AG04450 (cell line): ENCODE data around the gene SFTPD. TPM values are rescaled to one million over a fixed set of nuclear protein-coding genes. Genes with fewer than 3 reads are reported as not detected.

ENCODE experiments used
- CTCF ChIA-PET: fragments of 300-600, 350-600 bp; formaldehyde crosslinking; extraction: SDS; loops from one replicate; lab custom pipeline; 2022; ENCODE audit warnings: antibody characterized with exemption, inconsistent platforms; lab: Charles Lee
- POLR2A ChIA-PET: fragments of 350-600 bp; formaldehyde crosslinking; extraction: SDS; loops from one replicate; lab custom pipeline; 2021; ENCODE audit warnings: antibody characterized with exemption, inconsistent platforms; lab: Yijun Ruan, JAX
- DNase-seq: peaks from one replicate; pipeline ENCODE4 v3.0.0-alpha.2; 2011; ENCODE audit warnings: low read depth, low spot score
- H3K27ac ChIP-seq: one replicate; pipeline ENCODE4 v1.5.1; 2012; ENCODE audit warnings: low read depth, low read length, control low read depth
- H3K27me3 ChIP-seq: one replicate; pipeline ENCODE4 v1.6.0; 2012; ENCODE audit warnings: low read length; ENCODE audit not compliant: control insufficient read depth, insufficient read depth
- H3K4me3 ChIP-seq: 2 replicates; pipeline ENCODE4 v1.5.1; 2011; ENCODE audit warnings: mild to moderate bottlenecking, low read depth, low read length, control low read depth
- H3K9me3 ChIP-seq: 2 replicates; pipeline ENCODE4 v1.5.1; 2012; ENCODE audit warnings: low read length; ENCODE audit not compliant: control insufficient read depth, insufficient read depth
- CTCF ChIP-seq: IDR thresholded peaks from 2 replicates; pipeline ENCODE4 v1.5.1; 2011; ENCODE audit warnings: low read depth, low read length, control low read depth, inconsistent platforms
- polyA plus RNA-seq: library from polyadenylated mRNA; depleted of rRNA; stranded (reverse); fragments of >200 nt; gene quantifications from 2 replicates; pipeline ENCODE4 v1.2.3, GENCODE V29; 2011

SFTPD gene
- polyA plus RNA-seq, 1 experiment = not detected

DNA sequence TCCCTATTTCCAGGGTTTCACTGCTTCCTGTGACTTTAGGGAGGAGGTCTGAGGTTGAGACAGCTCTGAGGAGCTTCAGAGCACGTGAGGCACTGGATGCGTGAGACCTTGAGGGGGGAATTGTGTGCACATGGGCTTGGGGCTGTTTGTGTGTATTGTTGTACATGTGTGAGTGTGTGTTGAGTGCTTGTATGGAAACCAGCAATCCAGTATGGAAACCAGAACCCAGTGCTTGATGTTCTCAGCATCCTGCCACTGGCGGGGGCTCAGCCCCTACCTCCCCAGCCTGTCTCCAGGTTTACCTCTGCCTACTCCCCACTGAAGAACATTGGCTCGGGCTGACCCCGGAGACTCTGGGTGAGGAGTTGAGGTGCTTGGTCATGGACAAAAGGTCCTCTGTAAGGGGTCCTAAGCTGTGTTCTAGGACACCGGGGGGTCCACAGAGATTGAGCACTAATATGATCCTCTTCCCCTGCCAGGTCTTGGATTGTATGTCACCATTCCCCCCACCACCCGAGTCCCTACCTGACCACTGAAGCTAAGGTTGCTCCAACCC is 20.8 kb downstream of the SFTPD start:
- no peak for DNase-seq
- TF ChIP-seq CTCF = no peak
- Histone ChIP-seq H3K4me3 (no peak overlapping the region), H3K27me3 (peaks cover 8% of the 10 kb centered on the region), H3K27ac (no peak overlapping the region), H3K9me3 (no peaks in the 10 kb centered on the region)
- ChIA-PET POLR2A (no interaction called here), CTCF (interaction anchor here (0.5 to 1.6 kb wide), 5 partner anchors 11 to 554 kb away, joined by 3 to 7 read pairs (median 5); no protein-coding TSS in a partner anchor)

GRCh38 chr10:79927111-79927828 is 21.6 kb downstream of the SFTPD start:
- Histone ChIP-seq H3K27ac (no peak overlapping the region), H3K9me3 (no peaks in the 10 kb centered on the region), H3K4me3 (no peak overlapping the region), H3K27me3 (peaks cover 8% of the 10 kb centered on the region)
- TF ChIP-seq CTCF = no peak
- ChIA-PET POLR2A (no interaction called here), CTCF (interaction anchor here (0.5 to 1.0 kb wide), 2 partner anchors 203 to 390 kb away, joined by 4 to 7 read pairs; no protein-coding TSS in a partner anchor)
- no peak for DNase-seq

DNA sequence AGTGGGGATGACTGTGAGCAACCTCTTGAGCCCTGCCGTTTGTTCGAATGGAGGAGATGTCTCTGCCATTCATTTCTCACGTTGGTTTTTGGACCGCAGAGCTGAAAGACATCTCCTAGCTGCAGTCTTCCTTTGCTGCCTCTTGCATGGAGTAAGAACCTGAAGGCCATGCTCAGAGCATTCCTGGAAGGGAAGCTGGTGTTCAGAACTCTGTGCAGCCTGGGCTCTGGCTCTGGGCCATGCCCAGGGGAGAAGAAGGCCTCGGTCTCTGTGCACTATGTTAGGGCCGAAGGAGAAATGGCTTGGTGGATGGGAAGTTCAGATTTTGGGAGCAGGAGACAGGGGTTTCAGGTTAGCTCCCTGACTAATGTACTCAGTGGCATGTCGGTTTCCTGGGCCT is 22.9 kb downstream of the SFTPD start:
- CTCF ChIA-PET = interaction anchor here (1.0 to 1.3 kb wide), 2 partner anchors 363 to 389 kb away, joined by 4 read pairs; no protein-coding TSS in a partner anchor
- no peak overlapping the region for H3K4me3 ChIP-seq
- TF ChIP-seq CTCF = no peak
- POLR2A ChIA-PET = no interaction called here
- DNase-seq = no peak
- H3K27me3 ChIP-seq = peaks cover 8% of the 10 kb centered on the region
- H3K9me3 ChIP-seq = no peaks in the 10 kb centered on the region
- H3K27ac ChIP-seq = no peak overlapping the region

GRCh38 chr10:79925614-79926013 is 23.3 kb downstream of the SFTPD start:
- CTCF ChIA-PET = interaction anchor here (1.3 kb wide), 1 partner anchor 363 kb away, joined by 4 read pairs; no protein-coding TSS in a partner anchor
- Histone ChIP-seq H3K4me3 (no peak overlapping the region), H3K9me3 (no peaks in the 10 kb centered on the region), H3K27me3 (peaks cover 10% of the 10 kb centered on the region), H3K27ac (no peak overlapping the region)
- DNase-seq = no peak
- POLR2A ChIA-PET = no interaction called here
- no peak for TF ChIP-seq CTCF

- no peak overlapping the region for H3K4me3 ChIP-seq
- DNase-seq = no peak
- no peak for TF ChIP-seq CTCF
- ChIA-PET POLR2A (no interaction called here), CTCF (no interaction called here)
- no peaks in the 10 kb centered on the region for H3K9me3 ChIP-seq
- H3K27me3 ChIP-seq = peaks cover 10% of the 10 kb centered on the region
- no peak overlapping the region for H3K27ac ChIP-seq
Observed at GRCh38 chr10:79923669-79924068, 25.2 kb downstream of the SFTPD start.
